Fibroblast of gingiva (primary cell): ENCODE results near the gene DISC1.
"Not testable (repeated sequence)": the region's sequence is repeated elsewhere in the genome, so short reads cannot be mapped to it uniquely, and the experiment has no call there.

Experiments
- DNase-seq: peaks from one replicate; pipeline ENCODE4 v3.0.0-alpha.2; 2011; ENCODE audit warnings: low read depth

The DISC1 gene

DNA sequence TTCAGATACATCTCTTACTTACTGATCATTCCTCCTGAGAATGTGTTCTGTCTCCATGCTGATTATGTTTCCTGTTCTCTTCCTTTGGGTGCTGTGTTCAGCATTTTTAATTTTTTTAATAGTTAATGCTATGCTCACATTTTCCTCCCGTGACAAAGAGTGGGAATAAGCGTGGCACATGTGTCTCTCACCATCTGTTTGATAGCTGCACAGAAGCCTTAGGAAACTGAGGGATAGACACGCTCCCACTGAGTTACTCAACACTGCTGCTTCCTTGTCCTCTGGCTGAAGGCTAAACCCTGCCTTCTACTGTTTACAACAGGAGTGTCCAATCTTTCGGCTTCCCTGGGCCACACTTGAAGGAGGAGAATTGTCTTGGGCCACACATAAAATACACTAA is 264.2 kb downstream of the DISC1 start:
- DNase-seq: no peak

- DNase-seq: no peak
Measured at GRCh38 chr1:231893400-231894102, 267.0 kb downstream of the DISC1 start.

- no peak for DNase-seq
Measured at GRCh38 chr1:231896806-231897205, 270.2 kb downstream of the DISC1 start.

GRCh38 chr1:231899046-231899445 is 272.5 kb downstream of the DISC1 start:
- DNase-seq: no peak

DNA sequence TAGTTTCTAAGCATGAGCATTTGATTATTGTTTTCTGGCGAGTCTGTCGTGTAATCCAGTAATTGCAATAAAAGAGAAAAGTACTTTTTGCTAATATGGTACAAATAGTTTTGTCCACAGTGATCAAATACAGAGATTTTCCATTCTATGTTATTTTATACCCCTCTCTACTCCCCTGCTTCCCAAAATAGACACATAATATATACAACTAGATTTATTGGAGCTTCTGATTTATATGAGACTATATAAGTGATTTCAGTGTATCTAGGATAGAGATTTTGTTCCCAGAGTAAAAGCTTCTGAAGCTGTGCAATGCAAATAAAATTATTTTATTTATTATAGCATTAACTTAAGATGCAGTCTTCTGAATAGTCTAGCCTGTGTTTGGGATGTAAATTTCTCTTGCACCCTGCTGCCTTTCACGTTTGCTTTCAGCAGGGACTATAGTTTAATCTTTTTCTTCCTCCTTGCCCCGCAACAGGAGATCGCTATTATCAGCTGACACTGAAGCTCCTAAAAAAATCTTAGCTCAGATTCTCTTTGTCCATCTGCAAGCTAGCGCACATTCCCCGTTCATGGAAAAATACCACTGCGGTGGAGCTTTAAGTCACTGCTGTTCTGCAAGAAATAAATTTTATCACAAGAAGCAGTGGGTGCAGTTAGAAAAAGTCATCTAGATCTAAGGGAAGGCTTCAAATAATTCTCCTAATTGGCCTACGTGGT is 273.3 kb downstream of the DISC1 start:
- DNase-seq: no peak

DNA sequence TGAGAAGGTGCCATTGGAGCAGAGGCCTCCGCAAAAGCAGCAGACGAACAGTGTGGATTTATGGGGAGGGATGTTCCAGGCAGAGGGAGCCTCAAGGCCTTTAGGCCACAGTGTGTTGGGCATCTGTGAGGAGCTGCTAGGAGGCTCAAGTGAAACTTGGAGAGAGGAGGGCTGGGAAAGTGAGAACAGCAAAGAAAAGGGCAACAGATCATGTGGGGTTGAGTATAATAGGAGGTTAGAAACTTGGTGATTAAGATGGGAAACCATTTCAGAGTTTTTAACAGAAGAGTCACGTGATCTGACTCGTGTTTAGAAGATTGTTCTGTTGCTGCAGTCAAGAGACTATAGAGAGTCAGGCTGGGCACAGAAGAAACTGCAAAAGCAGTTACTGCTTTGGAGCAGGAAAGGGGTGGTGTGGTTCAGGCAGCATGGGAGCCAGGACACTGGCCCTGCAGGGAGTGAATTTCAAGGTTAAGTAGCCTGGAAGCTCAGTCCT is 277.0 kb downstream of the DISC1 start:
- no peak for DNase-seq

DNA sequence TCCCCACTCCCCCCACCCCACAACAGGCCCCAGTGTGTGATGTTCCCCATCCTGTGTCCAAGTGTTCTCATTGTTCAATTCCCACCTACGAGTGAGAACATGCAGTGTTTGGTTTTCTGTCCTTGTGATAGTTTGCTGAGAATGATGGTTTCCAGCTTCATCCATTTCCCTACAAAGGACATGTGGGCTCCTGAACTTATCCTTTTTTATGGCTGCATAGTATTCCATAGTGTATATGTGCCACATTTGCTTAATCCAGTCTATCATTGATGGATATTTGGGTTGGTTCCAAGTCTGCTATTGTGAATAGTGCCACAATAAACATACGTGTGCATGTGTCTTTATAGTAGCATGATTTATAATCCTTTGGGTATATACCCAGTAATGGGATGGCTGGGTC is 280.7 kb downstream of the DISC1 start:
- not testable (repeated sequence) for DNase-seq

DNA sequence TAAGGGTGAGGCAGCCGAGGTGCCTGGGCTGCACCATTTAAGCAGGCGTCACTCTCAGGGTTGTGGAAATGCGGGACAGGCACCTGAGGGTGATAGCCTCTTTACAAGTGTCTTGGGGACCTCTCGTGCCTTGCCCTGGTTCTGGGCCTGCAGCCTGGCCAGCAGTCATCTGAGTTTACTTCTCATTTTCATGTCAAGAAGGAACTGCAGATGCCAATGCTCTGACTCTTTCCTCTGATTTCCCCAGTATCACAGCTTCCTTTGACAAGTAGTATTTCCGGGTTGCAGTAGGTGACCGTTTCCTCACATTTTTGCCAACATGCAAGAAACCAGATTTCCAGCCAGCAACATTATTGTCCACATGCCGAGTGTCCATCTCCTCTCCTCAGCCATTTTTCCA is 286.9 kb downstream of the DISC1 start:
- no peak for DNase-seq

DNA sequence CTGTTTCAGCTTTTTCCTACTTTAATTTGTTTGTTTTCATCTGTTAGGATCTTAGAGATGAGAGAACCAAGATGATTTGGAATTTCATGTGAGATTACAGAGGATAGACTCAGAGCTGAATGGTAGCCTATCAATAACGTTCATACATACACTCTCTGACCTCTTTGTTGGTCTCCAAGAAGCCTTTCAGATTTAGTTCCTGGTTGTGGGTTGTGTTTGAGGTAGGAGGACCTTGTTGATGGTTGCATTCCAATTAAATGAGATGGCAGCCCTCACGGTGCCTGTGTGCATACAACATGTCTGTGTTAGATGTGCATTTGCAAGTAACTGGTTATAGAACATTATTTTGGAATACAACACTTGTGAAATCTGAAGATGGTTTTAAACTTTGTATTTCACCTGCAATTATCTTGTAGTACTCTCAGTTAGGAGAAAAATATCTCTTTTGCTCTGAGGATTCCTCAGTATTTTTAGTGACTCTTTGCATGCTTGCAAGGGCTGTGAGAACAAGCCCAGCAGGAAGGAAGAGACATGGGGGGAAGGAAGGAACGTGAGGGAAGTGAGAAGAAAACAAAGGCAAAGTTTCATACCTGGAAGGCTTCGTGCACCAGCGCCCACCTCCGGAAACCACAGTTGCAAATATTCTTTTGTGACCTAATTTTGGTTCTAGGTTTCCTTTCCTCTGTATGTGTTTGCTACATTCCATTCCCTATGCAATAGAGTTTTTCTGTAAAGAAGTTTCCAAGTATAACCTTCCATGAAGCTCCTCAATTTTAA is 291.8 kb downstream of the DISC1 start:
- DNase-seq: no peak

GRCh38 chr1:231919239-231919885 is 292.8 kb downstream of the DISC1 start:
- DNase-seq: no peak

DNA sequence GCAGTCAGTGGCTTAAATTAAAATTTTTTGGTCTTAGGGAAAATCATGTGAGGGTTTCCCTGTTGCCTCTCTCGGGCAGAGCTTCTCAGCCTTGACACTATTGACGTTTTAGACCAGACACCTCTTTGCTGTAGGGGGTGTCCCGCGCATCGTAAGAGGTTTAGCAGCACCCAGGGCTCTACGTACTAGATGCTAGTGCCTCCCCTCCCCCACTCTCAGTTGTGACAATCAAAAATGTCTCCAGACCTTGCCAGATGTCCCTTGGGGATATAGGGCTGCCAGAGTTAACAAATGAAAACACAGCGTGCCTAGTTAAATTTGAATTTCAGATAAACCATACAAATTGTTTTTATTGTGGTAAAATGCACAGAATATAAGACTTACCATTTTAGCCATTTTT is 293.3 kb downstream of the DISC1 start:
- DNase-seq: no peak

- DNase-seq: no peak
Measured at GRCh38 chr1:231921646-231922345, 295.2 kb downstream of the DISC1 start.

- no peak for DNase-seq
Measured at GRCh38 chr1:231923491-231924041, 297.0 kb downstream of the DISC1 start.

DNA sequence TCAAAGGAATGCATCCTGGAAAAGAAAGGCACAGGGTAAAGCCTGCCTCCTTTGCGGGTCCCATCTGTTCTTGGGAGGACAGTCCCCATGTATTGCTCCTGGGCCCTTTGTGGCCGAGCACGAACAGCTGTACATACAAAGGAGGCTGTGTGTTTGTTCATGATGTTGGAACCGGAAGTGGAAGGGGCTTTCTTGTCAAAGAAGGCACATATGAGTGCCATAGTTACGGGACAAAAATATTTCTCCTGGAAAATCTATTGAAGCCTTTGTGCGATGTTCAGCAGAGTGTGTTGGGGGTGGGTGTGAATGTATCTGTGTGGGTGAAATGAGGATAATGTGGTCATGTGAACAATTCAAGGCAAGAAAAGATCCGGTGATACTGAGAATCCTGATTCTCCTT is 297.6 kb downstream of the DISC1 start:
- DNase-seq: no peak

- no peak for DNase-seq
Measured at GRCh38 chr1:231925864-231926263, 299.3 kb downstream of the DISC1 start.

DNA sequence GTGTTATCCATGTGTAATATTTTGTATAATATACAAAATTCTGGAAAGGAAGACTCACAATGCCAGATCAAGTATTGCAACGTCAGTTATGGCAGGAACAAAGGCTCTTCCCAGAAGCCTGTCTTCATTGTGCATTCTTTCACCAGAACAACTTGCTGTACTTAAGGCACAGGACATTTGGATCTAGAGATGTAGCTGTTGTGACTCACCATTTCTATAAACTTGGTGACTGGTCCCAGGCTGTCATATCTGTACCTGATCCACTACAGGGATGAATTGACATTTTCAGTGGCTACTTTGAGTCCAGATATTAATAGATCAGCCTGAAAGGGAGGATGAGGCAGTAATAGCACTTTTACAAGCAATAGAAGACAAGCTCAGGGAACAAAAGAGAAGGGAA is 299.8 kb downstream of the DISC1 start:
- DNase-seq: peak; percentile 11

DNA sequence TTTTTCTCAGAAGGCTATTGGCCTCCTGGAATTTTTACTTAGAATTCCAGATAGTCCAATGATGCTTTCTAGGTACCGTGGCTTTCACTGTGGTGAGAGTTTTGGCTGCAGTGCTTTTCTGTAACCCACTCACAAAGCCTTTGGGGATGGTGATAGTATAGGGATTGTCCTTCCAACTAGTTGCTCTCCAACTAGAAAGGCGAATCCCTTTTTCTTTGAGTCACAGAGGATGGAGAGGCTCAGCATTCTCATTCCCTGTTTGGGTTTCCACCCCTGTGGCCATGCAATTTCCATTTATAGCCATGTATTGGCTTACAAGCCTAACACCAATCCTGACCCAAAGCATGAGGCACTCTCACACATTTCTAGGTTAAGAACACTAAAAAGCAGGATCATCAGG is 300.3 kb downstream of the DISC1 start:
- DNase-seq: no peak

- DNase-seq: no peak
Measured at GRCh38 chr1:231927431-231927830, 300.8 kb downstream of the DISC1 start.

DNA sequence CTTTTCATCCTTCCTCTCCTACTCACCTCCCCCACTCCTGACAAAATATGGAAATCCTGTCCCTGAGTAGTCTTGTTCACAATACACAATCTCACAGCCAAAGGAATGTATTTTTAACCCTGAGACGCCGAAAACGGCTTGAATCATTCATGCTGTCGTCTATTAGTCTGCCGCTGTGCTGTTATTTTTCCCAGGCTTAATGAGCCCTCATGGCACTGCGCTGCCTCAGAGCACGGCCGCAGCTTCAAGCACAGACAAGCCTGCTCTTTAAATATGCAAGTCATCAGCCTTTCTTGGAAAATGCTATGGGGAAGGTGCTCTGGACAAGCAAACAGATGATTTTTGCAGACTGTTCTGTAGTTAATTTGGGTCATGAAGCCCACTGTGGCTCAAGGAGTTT is 302.7 kb downstream of the DISC1 start:
- peak; percentile 21 for DNase-seq

- no peak for DNase-seq
Measured at GRCh38 chr1:231930257-231930947, 303.8 kb downstream of the DISC1 start.

GRCh38 chr1:231931146-231931545 is 304.6 kb downstream of the DISC1 start:
- peak; percentile 27 for DNase-seq
